ENCODE results near the gene APLN.

APLN gene

DNA sequence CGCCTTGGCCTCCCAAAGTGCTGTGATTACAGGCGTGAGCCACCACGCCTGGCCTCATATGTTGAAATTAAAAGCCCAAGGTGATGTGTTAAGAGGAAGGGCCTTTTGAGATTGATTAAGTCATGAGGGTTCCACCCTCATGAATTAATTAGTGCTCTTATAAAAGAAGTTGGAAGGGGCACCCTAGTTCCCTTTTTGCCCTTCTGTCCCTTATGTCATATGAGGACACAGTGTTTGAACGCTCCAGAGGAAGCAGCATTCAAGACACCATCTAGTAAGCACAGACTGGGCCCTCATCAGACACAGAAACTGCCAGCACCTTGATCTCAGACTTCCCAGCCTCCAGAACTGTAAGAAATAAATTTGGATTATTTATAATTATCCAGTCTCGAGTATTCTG lies 5.1 kb upstream of the APLN start:
- no peak for DNase-seq

DNA sequence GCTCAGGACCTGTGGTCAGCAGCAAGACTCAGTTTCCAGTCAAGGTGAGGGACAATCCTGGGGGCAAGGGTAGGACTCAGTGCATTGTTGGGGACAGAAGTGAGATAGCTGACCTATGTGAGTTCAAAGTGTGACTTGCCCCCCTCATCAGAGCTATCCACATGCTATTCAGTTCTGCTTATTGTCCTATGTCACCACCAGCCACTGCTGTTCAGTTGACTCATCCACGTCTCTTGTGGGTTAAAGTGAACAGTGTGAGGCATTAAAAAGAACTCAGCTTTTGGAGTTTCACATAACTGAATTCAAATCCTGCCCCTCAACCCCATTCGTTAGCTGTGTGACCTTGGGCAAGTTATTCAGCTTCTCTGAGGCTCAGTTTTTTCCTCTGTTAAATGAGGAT lies 4.4 kb upstream of the APLN start:
- DNase-seq, result no peak

DNA sequence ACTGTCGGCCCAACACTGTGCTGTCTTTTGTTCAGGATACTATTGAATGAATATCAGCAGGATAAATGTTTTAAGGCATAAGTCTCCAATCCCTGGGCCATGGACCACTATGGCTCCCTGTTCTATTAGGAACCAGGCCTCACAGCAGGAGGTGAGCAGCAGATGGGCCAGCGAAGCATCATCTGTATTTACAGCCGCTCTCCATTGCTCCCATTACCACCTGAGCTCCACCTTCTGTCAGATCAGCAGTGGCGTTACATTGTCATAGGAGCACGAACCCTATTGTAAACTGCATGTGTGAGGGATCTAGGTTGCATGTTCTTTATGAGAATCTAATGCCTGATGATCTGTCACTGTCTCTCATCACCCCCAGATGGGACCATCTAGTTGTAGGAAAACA lies 3.7 kb upstream of the APLN start:
- DNase-seq, result no peak

DNA sequence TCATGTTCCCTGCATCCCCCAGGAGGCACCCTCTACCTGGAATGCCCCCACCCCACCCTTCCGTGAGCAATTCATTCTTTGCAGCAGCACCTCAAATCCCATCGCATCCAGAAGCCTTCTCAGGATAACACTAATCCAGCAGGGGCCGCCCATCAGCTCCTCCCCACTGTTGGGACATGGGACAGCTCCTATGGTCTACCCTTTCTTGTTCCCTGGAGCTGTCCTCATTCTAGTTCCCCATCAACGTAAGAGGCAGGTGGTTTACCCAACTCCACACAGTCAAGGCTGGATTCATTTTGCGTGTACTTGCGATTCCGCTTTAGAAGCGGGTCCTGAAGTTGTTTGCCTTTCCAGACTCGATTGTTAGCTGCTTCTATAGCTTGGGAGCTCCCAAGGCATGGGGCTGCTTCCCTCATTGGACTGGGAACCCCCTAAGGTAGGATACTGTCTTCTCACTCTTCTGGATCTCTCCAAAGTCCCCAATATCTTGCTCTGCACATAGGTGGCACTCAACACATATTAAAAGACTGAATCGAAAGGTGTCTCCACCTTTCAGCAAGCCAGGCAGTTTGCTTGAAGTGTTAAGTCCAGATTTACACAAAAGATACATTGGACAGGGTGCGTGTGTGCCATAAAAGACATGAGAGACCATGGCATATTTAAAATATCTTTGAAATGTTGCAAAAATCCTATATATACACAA lies 942 bp upstream of the APLN start:
- DNase-seq, result peak; percentile 39

- DNase-seq, result peak; percentile 75
Observed at GRCh38 chrX:129653971-129654651, 645 bp downstream of the APLN start.

GRCh38 chrX:129653181-129653970 lies 1.4 kb downstream of the APLN start:
- DNase-seq, result no peak

DNA sequence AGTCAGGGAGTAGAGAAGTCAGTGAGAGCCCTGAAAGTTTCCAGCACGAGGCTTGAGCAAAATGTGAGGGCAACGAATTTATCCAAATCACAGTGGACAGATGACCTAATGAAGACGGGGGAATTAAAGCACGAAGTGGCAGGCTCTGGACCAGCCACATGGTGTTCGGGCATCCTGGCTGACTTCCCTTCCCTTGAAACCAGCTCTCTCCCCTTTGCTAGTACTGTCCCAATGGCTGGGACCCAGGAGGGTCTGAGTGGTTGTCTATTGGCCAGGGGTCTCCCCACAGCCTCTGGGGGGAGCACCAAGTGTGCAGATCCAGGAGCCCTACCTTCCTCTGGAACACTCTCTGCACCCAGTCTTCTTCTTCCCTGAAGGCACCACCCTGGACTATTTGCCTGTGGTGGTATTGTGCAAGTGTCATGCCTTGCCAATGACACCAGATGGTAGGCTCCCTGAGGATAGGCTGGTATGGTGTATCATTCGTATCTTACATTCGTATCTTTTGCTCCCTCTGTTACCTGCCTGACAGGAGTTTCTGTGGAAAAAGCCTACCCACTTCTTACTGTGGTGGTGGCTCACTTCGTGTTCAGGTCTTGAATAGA lies 2.1 kb downstream of the APLN start:
- DNase-seq, result no peak

GRCh38 chrX:129651756-129652564 lies 2.8 kb downstream of the APLN start:
- no peak for DNase-seq

DNA sequence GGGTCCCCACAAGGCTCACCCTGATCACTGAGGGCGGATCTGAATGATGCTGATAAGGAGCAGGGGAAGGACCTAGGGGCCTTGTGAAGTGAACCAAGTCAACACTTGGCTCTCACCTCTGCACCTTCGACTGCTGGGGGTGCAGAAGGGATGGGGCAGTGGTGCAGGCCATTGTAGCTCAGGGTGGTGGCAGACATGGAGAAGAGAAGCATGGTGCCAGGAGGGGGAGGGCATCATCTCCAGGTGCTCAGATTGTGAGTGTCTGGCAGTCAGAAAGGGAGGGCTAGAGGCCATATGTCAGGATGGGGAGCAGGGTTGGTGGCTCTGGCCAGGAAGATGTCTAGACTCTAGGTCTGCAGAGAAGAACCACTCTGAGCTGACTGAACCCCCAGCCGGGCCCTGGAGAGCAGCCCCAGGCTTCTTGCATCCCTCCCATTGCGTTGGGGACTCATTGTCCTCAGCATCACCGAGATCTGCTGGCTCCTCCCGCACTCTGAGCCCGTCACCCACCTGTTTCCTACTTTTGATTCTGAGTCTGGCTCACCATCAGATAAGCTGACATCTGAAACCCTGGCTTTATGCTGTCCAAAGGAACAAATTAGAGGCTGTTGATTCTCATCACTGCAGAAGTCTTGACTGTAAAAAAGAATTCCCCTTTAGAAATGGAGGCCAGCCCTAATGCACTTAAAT lies 3.8 kb downstream of the APLN start:
- peak; percentile 30 for DNase-seq

GRCh38 chrX:129650183-129650689 lies 4.5 kb downstream of the APLN start:
- no peak for DNase-seq

- no peak for DNase-seq
Observed at GRCh38 chrX:129649268-129650182, 5.2 kb downstream of the APLN start.

GRCh38 chrX:129648514-129649267 lies 6.1 kb downstream of the APLN start:
- no peak for DNase-seq

GRCh38 chrX:129647418-129648410 lies 7.0 kb downstream of the APLN start:
- DNase-seq, result no peak

DNA sequence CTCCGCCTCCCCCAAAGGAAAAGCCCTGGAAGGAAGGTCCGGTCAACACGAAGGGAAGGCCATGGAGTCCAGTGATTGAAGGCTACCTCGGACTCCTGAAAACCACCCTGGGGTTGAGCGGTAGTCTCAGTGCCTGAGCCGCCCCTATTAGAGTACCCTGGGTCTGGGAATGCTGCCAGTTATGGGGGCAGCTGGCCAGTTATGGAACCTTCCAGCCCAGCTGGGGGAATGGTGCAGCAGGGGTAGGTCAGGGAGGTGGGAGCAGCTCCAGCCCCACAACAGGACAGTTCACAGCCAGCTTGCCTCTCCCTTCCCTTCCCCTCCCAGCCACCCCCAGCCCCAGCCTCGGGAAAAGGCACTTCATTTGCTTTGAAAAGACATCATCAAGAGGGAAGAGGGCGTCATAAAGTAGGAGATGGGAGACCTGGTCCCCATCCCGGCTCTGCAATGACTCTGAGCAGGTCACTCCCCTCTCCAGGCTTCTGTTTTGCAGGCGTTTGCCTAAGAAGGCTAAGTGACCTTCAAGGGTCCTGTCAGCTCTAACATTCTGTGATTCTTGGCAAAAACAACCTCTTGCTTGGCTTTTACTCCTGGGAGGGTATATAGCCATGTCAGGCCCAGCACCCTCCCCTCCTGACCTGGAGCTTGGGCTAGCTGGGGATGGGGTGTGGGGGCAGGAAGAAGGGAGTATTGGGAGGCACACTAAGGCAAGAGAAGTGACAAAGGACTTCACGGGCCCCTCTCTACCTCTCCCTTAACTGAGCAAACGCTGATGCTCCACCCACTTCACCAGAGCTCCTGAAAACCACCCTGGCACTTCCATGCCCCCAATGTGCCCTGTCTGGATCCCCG lies 8.0 kb downstream of the APLN start:
- DNase-seq, result no peak

DNA sequence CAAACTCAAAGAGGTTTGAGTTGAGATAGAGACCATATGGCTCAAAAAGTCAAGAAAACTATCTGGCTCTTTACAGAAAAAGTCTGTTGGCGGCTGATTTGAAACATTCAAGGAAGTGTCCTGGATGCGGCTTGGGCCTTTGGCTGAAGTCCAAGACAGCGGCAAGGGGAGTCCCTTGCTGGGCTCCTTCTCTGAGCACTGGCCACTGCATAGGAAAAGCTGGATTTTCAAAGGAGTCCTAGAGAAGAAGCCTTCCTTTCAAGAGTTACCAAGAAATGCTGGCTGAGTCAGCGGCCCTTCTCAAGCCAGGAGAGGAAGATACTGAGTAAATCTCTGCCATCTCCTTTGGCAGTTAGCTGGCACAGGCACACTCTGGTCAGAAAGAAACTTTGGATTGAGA lies 12.1 kb downstream of the APLN start:
- DNase-seq, result no peak

- DNase-seq, result no peak
Observed at GRCh38 chrX:129641941-129642340, 12.8 kb downstream of the APLN start.

DNA sequence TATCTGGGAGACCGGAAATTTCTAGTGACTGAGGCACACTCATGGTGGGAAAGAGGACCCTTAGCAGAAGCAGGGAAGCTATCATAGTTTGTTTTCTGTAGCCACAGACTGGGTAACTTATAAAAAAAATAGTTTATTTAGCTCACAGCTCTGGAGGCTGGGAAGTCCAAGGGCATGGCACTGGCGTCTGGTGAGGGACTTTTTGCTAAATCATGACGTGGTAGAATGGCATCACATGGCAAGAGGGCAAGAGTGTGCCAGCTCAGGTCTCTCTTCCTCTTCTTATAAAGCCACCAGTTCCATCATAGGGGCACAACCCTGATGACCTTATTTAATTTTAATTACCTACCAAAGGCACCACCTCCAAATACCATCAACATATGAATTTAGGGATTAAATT lies 13.3 kb downstream of the APLN start:
- no peak for DNase-seq

DNA sequence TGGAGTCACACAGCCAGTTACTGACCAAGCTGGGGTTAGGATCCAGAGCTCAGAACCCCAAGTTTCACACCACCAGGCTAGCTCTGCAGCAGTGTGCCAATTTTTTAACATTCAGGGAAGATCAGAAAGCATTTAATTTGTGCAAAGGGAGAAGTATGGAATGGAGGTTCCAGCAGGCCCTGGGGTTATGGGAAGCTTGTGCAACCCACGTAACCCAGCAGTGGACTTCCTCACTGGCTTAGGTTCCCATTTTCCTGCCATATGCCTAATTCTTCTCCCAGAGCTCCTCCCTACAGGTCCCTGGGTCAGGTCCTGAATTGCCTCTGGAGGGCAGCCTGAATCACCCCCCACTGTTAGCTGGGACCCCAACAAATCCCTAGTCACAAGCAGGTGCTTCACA lies 14.0 kb downstream of the APLN start:
- DNase-seq, result no peak
